CD14-positive monocyte (primary cell): ENCODE data around the gene MS4A4E. TPM values are rescaled to one million over a fixed set of nuclear protein-coding genes. Genes with fewer than 3 reads are reported as not detected.
A peak's percentile ranks its signal among the peaks of the same experiment; 100 is the strongest.

Experiments
- DNase-seq, 3 donors: peaks; one replicate each; pipeline ENCODE4 v3.0.0-alpha.2; 2011 to 2022
- H2AFZ ChIP-seq: 2 replicates; pipeline ENCODE4 v1.6.0; 2012; ENCODE audit warnings: mild to moderate bottlenecking, low read depth, low read length, inconsistent platforms; ENCODE audit not compliant: insufficient read depth, poor library complexity, severe bottlenecking
- H3K27ac ChIP-seq, 2 donors: 1 replicate in 1 of 2; 2 replicates in 1 of 2; pipeline ENCODE4 v1.5.1; 2012 to 2013; ENCODE audit warnings: low read length in 2 of 2, control low read depth in 1 of 2, inconsistent platforms in 1 of 2, low read depth in 1 of 2, mild to moderate bottlenecking in 1 of 2
- H3K27me3 ChIP-seq, 2 donors: one replicate each; pipeline versions ENCODE4 v1.6.0 to v1.6.1; 2011 to 2013; ENCODE audit warnings: low read length in 2 of 2; ENCODE audit not compliant: control insufficient read depth in 2 of 2, insufficient read depth in 2 of 2
- H3K36me3 ChIP-seq, 2 donors: replicated peaks in 1 of 2; 1 replicate in 1 of 2; 2 replicates in 1 of 2; pipeline versions ENCODE4 v1.5.1 to v1.6.1; 2012 to 2013; ENCODE audit warnings: low read length in 2 of 2, control low read depth in 1 of 2, inconsistent platforms in 1 of 2, mild to moderate bottlenecking in 1 of 2; ENCODE audit not compliant: insufficient read depth in 2 of 2, control insufficient read depth in 1 of 2
- H3K4me1 ChIP-seq, 2 donors: 1 replicate in 1 of 2; 2 replicates in 1 of 2; pipeline versions ENCODE4 v1.5.1 to v1.6.1; 2012 to 2013; ENCODE audit warnings: low read length in 2 of 2, control low read depth in 1 of 2, inconsistent platforms in 1 of 2, mild to moderate bottlenecking in 1 of 2, moderate library complexity in 1 of 2; ENCODE audit not compliant: insufficient read depth in 2 of 2, control insufficient read depth in 1 of 2
- H3K4me2 ChIP-seq: replicated peaks from 2 replicates; pipeline ENCODE3; 2012; ENCODE audit warnings: low read length, moderate library complexity, mild to moderate bottlenecking; ENCODE audit not compliant: poor library complexity, severe bottlenecking; ENCODE audit errors: extremely low read depth
- H3K4me3 ChIP-seq, 3 experiments: fragments of 200-600 bp in 1 of 3; sonication (generic) in 1 of 3; replicated peaks in 1 of 3; 1 replicate in 2 of 3; 2 replicates in 1 of 3; pipeline ENCODE4 v1.5.1; 2011 to 2013; ENCODE audit warnings: low read length in 3 of 3, mild to moderate bottlenecking in 3 of 3, control low read depth in 2 of 3, low read depth in 2 of 3, inconsistent platforms in 1 of 3, moderate library complexity in 1 of 3
- H3K79me2 ChIP-seq: 2 replicates; pipeline ENCODE4 v1.6.0; 2012; ENCODE audit warnings: mild to moderate bottlenecking, control low read depth, inconsistent platforms, low read length, moderate library complexity; ENCODE audit not compliant: insufficient read depth
- H3K9ac ChIP-seq: 2 replicates; pipeline ENCODE4 v1.6.0; 2017; ENCODE audit warnings: low read length, mild to moderate bottlenecking; ENCODE audit not compliant: insufficient read depth, poor library complexity, severe bottlenecking
- H3K9me3 ChIP-seq, 2 donors: replicated peaks in 1 of 2; 1 replicate in 1 of 2; 2 replicates in 1 of 2; pipeline versions ENCODE4 v1.5.1 to v1.6.1; 2012 to 2013; ENCODE audit warnings: low read length in 2 of 2, control low read depth in 1 of 2; ENCODE audit not compliant: control insufficient read depth in 1 of 2, insufficient read depth in 1 of 2
- H4K20me1 ChIP-seq: 2 replicates; pipeline ENCODE4 v1.6.0; 2012; ENCODE audit warnings: mild to moderate bottlenecking, low read length, control low read depth, moderate library complexity; ENCODE audit not compliant: insufficient read depth
- H3K27ac Mint-ChIP-seq, 7 donors: one replicate each; pipeline ENCODE4 v1.8.0; 2020; ENCODE audit warnings: mild to moderate bottlenecking in 7 of 7, mixed read lengths in 7 of 7, moderate library complexity in 6 of 7, inconsistent platforms in 2 of 7
- H3K27me3 Mint-ChIP-seq, 3 donors: one replicate each; pipeline ENCODE4 v1.8.0; 2021 to 2022; ENCODE audit warnings: low read depth in 3 of 3, mild to moderate bottlenecking in 3 of 3, mixed read lengths in 3 of 3, moderate library complexity in 3 of 3, inconsistent platforms in 1 of 3
- H3K36me3 Mint-ChIP-seq, 2 donors: one replicate each; pipeline ENCODE4 v1.8.0; 2020; ENCODE audit warnings: mixed read lengths in 2 of 2, inconsistent platforms in 1 of 2, mild to moderate bottlenecking in 1 of 2
- H3K4me1 Mint-ChIP-seq: one replicate; pipeline ENCODE4 v1.8.0; 2020; ENCODE audit warnings: mild to moderate bottlenecking, mixed read lengths
- H3K4me3 Mint-ChIP-seq, 2 donors: one replicate each; pipeline ENCODE4 v1.8.0; 2020; ENCODE audit warnings: mild to moderate bottlenecking in 2 of 2, mixed read lengths in 2 of 2, moderate library complexity in 1 of 2
- H3K9me3 Mint-ChIP-seq, 7 donors: one replicate each; pipeline ENCODE4 v1.8.0; 2020 to 2022; ENCODE audit warnings: mixed read lengths in 7 of 7, mild to moderate bottlenecking in 6 of 7, moderate library complexity in 6 of 7, inconsistent platforms in 2 of 7
- CTCF ChIP-seq: fragments of 200-600 bp; IDR thresholded peaks from one replicate; pipeline ENCODE4 v1.8.0; 2022; ENCODE audit warnings: antibody characterized with exemption, mild to moderate bottlenecking
- WGBS: methylation state at CpG from one replicate; pipeline ENCODE4 v1.1.5; 2013; ENCODE audit warnings: missing lambda C conversion rate; ENCODE audit not compliant: insufficient coverage; 5-methylcytosine and 5-hydroxymethylcytosine counted together
- intact Hi-C, 2 donors: fragments of 100-400 bp; cut with micrococcal nuclease; formaldehyde crosslinking; loops; one replicate each; pipeline versions ENCODE4 v1.15.0 to v1.15.1; 2023
- polyA plus RNA-seq, 3 donors: library from polyadenylated mRNA; depleted of rRNA in 1 of 3; unstranded in 2 of 3; stranded (reverse) in 1 of 3; fragments of 300-500 nt in 2 of 3; fragments of >200 nt in 1 of 3; fragmentation: Illumina TruSeq in 2 of 3; gene quantifications; 1 replicate in 2 of 3; 2 replicates in 1 of 3; pipeline ENCODE4 v1.2.3, GENCODE V29; 2012 to 2021

MS4A4E gene
- polyA plus RNA-seq, 3 donors: 1.00 to 10.2 (median 1.1) TPM

- peaks cover 28% of the 10 kb centered on the region for H3K4me1 Mint-ChIP-seq
- TF ChIP-seq CTCF: no peak
- H4K20me1 ChIP-seq: no peaks in the 10 kb centered on the region
- H3K79me2 ChIP-seq: no peaks in the 10 kb centered on the region
- peaks cover 11 to 18% of the 10 kb centered on the region in 2 donors for H3K4me1 ChIP-seq
- H3K36me3 Mint-ChIP-seq: peaks cover 5 to 6% of the 10 kb centered on the region in 2 donors
- no peak overlapping the region for H3K27ac ChIP-seq
- no peak overlapping the region for H2AFZ ChIP-seq
- peaks cover 13 to 28% (median 24%) of the 10 kb centered on the region in 7 donors for H3K9me3 Mint-ChIP-seq
- peaks cover 16 to 30% of the 10 kb centered on the region in 2 donors for H3K9me3 ChIP-seq
- no peak overlapping the region for H3K4me3 Mint-ChIP-seq
- no peak overlapping the region for H3K4me3 ChIP-seq
- H3K27me3 Mint-ChIP-seq: peaks cover 0 to 5% (median 0%) of the 10 kb centered on the region in 3 donors
- no peak overlapping the region for H3K27ac Mint-ChIP-seq
- intact Hi-C loops: loop anchor here in 1 of 2 donors (10.0 kb wide), 1 partner anchor 433 kb away; no protein-coding TSS in a partner anchor
- no peaks in the 10 kb centered on the region for H3K36me3 ChIP-seq
- no peaks in the 10 kb centered on the region for H3K27me3 ChIP-seq
- no peak for DNase-seq
- no peak overlapping the region for H3K4me2 ChIP-seq
- no CpG with 5 or more reads among the region's 4 CpGs for WGBS
- no peak overlapping the region for H3K9ac ChIP-seq
These were observed 15.2 kb upstream of the MS4A4E start for GRCh38 chr11:60257956-60258722.

- peaks cover 10 to 12% of the 10 kb centered on the region in 2 donors for H3K9me3 ChIP-seq
- no peak for TF ChIP-seq CTCF
- intact Hi-C loops: loop anchor here in 1 of 2 donors (10.0 kb wide), 1 partner anchor 428 kb away; no protein-coding TSS in a partner anchor
- peaks cover 37 to 43% of the 10 kb centered on the region in 2 donors for H3K4me1 ChIP-seq
- H3K4me2 ChIP-seq: peak overlapping the region; percentile 55
- H4K20me1 ChIP-seq: no peaks in the 10 kb centered on the region
- H2AFZ ChIP-seq: no peak overlapping the region
- H3K4me1 Mint-ChIP-seq: peaks cover 45% of the 10 kb centered on the region
- 0% methylated on average over 2 of the region's 2 CpGs for WGBS
- no peaks in the 10 kb centered on the region for H3K36me3 ChIP-seq
- no peaks in the 10 kb centered on the region for H3K79me2 ChIP-seq
- peaks cover 0 to 5% of the 10 kb centered on the region in 2 donors for H3K36me3 Mint-ChIP-seq
- peak in 2 of 3 donors; percentile 46 to 48 for DNase-seq
- H3K9ac ChIP-seq: peak overlapping the region; percentile 37
- no peaks in the 10 kb centered on the region for H3K27me3 Mint-ChIP-seq
- peak overlapping the region; percentile 71 to 90 (median 87) for H3K27ac Mint-ChIP-seq
- H3K4me3 Mint-ChIP-seq: peak overlapping the region; percentile 11 to 72
- H3K27me3 ChIP-seq: no peaks in the 10 kb centered on the region
- peak overlapping the region in 1 of 3 experiments; percentile 52 for H3K4me3 ChIP-seq
- peak overlapping the region; percentile 60 to 74 for H3K27ac ChIP-seq
- peaks cover 8 to 17% (median 13%) of the 10 kb centered on the region in 7 donors for H3K9me3 Mint-ChIP-seq
These were observed 9.5 kb upstream of the MS4A4E start for GRCh38 chr11:60252213-60253108.
